HG03196 (cell line): ENCODE results near the gene RABAC1.

ENCODE experiments used
- ATAC-seq: cut with Tn5 transposase; IDR thresholded peaks from one replicate; pipeline ENCODE4 v1.9.1; 2021; ENCODE audit not compliant: unreplicated experiment

RABAC1 gene

DNA sequence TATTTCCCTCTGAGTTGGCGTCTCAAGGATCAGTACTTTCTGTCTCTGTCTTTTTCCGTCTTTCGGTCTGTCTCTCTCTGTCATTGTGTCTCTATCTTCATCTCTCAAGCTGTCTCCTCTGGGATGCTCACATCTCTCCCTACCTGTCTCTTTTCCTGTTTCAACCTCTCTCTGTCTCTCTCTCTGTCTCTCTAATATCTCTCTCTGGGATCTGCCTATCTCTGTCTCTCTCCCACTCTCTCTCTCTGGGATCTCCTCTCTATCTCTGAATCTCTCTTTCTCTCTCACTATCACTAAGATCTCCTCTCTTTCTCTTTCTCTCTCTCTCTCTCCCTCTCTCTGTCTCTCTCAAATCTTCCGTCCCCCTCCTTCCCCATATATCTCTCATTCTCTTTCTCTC is 30.9 kb upstream of the RABAC1 start:
- ATAC-seq, result no peak

DNA sequence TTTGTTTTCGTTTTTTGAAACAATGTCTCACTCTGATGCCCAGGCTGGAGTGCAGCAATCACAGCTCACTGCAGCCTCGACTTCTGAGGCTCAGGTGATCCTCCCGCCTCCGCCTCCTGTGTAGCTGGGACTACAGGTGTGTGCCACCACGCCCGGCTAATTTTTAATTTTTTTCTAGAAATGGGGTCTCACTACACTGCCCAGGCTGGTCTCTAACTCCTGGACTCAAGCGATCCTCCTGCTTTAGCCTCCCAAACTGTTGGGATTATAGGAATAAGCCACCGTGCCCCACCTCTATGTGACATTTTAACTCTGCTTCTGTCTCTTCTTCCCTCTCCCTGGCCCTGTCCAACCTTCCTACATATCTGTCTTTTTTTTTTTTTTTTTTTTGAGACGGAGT is 29.8 kb upstream of the RABAC1 start:
- no peak for ATAC-seq

DNA sequence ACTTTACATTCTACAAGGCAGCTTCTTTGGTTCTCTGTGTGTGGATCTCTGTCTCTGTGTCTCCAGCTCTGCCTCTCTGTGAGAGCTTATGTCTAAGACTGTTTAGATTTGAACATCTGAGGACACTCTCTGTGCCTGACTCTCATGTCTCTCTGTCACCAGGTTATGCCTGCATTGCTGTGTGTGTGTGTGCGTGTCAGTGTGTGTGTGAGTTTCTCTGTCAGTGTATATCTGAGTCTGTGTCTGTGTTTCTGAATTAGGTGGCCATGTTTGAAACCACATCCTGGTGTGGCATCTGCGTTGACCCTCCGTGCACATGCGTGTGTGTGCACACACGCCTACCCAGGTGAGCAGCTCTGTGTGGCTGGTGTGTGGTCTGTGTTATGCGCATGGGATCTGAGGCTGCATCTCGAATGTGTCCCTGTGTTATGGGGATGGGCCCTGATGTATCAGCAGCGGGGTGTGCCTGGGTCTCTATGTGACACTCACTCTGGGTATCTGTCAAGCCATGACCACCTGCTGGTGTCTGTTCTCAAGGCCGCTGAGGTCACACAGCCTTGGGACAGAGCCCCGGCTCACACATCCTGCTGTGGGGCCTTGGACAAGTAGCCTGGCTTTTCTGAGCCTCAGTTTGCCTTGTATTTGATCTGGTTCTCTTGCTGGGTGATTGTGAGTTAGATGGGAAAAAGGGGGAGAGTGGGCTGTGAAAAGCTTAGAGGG is 28.2 kb upstream of the RABAC1 start:
- no peak for ATAC-seq

DNA sequence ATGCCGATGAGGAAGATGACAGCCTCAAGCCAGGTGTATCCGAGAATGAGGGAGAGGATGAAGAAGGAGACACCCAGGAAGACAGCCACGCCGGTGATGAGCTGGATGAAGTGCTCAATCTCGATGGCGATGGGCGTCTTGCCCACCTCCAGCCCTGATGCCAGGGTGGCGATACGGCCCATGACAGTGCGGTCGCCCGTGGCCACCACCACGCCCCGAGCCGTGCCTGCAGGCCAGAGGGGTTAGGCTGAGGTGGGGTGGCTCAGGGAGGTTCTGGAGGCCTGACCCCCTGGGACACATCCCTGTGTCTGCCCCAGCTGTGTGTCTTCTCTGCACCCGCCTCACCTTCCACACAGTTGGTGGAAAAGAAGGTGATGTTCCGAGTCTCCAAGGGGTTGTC is 25.8 kb upstream of the RABAC1 start:
- ATAC-seq, result no peak

DNA sequence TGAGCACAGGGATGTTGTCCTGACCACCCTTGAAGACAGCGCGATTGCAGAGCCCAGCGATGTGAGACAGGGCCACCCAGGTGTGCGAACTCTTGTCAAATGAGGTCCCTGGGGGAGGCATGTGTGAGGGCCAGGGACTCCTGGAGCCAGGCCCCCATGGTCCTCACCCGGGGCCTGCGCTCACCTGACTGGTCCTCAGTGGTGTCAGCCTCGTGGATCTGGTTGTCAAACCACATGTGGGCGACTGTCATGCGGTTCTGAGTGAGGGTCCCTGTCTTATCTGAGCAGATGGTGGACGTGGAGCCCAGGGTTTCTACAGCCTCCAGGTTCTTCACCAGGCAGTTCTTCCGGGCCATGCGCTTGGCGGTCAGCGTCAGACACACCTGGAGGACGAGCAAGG is 22.6 kb upstream of the RABAC1 start:
- ATAC-seq, result no peak

DNA sequence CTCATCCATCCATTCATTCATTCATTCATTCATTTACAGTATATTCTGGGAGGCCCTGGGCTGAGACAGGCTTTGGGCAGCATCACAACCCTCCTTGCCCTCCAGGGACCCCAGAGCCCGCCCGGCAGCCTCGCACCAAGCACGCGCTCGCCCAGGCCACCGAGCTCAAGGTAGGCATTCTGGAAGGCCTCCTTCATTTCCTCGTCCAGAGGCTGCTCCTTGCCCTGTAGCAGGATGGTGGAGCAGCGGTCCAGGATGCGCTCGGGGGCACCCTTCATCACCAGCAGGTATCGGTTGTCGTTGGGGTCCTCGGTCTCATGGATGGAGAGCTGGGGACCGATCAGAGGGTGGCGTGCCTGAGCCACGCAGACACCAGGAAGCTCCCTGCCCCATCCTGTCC is 19.3 kb upstream of the RABAC1 start:
- no peak for ATAC-seq

DNA sequence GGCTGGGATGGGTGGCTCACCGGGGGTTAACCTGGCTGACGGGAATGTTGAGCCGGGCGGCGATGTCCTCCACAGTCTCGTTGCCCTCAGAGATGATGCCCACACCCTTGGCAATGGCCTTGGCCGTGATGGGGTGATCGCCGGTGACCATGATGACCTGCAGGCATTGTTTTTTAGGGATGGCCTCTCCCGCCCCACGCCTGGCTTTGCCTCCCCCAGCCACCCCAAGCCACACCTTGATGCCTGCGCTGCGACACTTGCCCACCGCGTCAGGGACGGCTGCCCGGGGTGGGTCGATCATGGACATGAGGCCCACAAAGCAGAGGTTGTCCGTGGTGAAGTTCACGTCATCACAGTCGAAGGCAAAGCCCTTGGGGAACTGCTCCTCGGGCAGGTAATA is 18.8 kb upstream of the RABAC1 start:
- no peak for ATAC-seq

DNA sequence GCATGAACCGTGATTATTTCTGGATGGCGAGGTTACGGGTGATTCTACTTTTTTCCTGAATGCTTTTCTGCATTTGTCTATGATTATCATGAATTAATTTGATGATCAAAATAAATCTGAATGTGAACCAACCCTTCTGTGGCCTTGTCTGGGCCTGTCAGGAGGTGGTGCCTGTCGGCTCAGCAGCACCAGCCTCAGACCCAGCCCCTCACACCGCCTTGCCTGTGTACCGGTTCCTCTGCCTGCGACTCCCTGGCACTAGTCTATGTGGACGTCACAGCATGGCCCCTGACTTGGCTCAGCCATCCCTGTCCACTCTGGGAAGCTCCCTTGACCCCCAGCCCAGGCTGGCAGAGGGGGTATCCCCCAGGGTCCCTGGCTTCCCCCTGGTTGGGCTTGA is 15.5 kb upstream of the RABAC1 start:
- no peak for ATAC-seq

DNA sequence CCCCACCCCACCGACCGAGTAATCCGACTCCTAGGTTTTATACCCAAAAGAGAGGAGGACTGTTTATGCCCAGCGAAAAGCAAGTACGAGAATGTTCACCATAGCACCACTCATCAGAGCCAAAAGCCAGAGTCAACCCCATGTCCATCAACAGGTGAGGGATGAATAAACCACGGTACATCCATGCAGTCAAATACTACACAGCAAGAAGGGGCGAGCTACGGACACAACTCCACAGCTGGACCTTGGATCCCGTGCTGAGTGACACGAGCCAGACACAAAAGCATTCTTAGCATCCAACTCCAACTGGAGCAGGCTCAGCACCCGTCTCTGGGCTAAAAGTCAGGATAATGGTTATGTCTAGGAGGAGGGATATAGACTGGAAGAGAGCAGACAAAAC is 12.2 kb upstream of the RABAC1 start:
- no peak for ATAC-seq

DNA sequence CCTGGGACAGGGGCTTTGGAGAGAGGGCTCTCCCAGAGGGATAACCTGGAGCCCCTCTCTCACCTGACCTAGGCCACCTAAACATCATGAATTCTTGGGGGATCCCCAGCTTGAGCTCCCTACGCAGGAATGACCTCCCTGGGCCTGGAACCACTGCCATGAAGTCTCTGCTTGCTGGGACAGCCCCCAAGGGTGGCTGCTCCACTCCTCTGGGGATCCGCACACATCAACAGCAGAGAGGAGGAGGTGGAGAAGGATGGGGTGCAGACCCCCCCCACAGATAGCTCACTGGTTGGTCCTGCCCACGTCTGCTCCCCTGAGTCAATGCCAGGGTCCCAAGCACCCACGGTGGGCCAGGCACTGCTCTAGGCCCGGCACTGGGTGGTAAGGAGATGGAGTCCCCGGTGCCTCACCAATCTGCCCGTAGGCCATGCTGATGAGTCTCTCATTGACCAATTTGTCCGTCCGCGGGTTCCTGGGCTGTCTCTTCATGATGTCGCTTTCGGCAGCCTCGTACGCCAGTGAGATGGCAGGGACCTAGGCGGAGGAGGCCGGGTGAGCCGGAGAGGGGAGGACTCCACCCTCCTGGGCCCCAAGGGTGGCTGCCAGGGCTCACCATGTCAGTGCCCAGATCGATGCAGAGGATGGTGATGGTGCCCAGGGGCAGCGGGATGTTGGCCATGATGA is 10.8 kb upstream of the RABAC1 start:
- no peak for ATAC-seq

DNA sequence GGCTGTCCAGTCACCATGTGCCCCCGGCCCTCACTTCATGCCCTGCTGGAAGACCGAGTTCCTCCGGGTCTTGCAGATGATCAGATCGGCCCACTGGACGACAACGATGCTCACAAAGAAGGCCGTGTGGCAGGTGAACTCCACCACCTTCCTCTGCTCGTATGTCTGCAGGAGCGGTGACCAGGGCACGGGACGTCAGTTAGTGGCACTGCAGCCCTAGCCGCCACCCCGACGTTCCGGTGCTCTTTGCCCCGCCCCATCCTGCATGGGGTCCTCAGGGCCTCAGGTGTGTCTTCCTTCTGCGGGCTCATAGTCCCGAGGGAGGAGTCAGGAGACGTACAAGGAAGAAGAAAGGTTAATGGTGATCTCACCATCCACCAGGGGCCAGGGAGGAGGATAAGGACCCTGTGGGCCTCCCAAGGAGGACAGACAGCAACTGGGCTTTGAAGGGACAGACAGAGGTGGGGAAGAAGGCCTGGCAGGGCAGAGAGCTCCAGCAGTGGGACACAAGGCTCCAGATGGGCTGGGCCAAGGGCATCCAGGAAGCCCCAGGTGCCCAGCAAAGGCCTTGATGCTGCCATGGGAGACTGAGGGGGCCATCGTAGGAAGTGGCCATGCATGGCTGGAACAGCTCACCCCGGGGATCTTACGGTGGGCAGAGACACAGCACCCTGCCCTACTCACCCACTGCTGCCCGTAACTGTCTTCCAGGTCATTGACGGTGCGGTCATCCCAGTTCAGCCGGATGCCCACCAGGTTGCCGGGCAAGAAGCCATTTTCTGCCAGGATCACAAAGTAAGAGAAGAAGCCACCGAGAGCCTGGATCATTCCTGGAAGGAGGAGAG is 9.9 kb upstream of the RABAC1 start:
- ATAC-seq, result no peak

DNA sequence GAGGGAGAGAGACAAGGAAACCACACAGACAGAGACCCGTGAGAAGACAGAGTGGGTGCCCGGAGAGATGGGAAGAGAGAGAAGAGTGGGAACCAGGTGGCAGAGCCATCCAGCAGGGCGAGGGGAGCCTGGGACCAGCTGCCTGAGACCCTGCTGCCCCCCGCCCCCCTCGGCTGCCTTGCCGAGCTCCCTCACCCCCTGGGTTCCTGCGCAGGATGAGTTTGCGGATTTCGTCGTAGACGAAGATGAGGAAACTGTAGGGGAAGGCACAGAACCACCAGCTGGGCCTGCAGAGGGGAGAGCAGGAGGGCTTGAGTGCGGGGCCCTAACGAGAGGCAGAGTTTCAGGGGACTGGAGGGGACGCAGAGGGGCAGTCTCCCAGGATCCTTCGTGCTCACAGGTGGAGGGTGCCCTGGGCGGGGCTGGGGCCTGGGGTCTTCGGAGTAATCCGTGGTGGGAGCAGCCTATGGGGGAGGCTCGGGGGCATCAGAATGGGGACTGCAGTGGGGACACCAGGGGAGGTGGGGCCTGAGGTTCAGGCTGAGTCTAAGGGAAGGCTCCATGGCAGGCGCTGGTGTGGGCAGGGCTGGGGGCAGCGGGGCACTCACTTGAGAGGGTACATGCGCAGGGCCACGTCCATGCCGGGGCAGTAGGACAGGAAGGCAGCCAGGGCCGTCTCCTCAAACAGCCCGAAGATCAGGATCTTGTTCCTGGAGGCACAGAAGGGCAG is 8.1 kb upstream of the RABAC1 start:
- no peak for ATAC-seq

DNA sequence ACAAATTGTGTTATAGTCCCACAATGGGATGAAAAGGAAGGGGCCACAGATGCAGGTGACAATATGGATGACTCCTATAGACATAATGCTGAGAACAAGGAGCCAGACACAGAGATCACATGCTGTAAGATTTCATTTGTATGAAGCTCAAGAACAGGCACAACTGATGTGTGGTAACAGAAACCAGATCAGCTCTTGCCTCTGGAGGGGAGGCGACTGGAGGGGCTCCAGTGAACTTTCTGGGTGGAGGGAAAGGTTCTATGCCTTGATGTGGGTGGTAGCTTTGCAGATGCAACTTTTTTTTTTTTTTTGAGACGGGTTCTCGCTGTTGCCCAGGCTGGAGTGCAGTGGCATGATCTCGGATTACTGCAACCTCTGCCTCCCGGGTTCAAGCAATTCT is 6.0 kb upstream of the RABAC1 start:
- no peak for ATAC-seq

DNA sequence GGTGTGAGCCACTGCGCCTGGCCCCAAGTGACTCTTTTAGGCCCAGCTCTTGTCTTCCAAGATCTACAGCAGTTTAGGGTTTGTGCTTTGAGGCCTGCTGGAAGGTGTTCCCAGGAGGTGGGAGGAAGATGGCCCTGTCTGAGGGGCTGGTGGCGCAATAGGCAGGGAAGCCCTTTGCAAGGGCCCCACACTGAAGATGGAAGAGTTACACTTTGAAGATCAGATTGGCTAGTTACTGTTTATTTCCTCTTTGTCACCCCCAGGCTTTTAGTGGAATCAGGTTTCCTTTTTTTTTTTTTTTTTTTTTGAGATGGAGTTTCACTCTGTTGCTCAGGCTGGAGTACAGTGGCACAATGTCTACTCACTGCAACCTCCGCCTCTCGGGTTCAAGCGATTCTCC is 1.9 kb upstream of the RABAC1 start:
- no peak for ATAC-seq

DNA sequence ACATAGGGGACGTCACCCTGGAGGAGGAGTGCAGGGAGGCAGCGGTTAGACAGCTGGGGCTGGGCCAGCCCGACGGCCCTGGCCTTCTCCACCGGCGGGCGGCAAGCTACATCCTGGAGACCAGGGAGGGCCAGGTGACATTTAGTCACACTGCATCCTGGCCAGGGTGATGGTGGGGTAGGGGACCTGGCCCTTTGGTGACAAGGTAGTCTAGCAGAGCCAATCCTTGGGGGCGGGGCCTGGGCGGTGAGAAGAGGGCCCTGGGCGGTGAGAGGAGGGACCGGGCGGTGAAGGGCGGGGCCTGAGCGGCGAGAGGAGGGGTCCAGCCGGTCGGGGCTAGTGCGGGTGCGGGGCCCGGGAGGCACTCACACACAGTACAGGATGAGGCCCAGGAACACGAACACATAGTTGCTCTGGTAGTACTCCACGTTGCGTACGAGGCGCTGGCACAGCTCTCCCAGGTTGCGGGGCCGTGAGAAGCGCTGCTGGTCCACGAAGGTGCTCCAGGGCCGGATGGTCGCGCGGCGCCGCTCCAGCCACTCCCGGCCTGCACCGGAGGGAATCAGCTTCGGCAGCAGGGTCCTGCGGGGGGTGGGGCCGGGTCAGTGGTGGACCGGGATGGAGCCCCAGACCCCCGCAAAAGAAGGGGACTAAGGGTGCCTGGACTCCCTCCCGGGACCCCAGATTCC is 610 bp downstream of the RABAC1 start:
- ATAC-seq, result peak; percentile 51

DNA sequence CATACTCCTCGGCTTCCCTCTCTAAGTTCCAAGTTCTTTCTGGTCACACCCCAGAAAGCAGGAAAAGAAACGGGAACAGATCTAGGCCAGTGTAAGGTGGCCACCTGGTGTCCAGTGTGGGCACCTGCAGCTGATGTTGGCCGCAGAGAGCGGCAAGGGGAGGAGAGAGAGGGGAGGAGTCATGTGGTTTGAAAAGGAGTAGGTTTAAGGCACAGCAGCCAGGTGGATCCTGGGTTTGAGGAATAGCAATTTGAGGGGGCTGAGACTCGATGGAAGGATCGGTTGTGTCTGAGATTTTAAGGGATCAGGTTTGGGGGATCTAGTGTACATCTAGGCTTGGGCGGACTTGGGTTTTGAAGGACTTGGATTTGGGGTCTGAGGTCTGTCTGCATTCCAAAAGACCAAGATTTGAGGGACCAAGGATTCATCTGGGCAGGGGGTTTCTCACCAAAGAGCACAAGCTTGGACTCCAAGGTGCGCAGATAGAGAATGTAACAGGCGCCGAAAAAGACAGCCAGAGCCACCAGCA is 1.2 kb downstream of the RABAC1 start:
- no peak for ATAC-seq

DNA sequence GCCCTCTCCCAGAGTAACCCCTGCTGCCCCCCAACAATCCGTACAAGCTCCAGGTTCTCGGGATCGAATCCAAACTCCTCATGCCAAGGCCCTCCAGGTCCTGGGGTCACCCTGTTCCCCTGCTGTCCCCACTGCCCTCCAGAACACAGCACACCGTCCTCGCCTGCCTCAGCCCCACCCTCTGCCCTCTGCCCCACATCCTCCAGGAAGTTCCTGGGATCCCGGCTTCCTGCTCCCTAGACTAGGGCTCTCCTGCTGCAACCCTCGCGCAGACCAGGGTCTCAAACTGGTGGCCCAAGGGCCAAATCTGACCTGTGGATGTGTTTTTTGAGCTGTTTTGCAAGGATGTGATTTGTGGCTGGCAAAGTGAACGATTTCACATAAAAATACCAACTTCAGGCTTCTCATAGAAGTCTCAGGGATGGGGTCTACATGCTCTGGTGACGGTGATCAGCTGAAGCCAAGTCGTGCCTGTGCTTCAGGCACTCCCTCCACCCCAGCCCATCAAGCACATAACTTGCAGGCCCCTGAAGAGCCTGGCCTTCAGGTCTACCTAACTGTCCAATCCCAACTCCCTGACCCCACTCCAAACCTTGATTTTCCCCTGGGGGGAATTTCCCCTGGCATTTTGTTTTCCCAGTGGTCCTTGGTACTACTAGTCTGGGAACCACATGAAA is 1.8 kb downstream of the RABAC1 start:
- ATAC-seq, result no peak

DNA sequence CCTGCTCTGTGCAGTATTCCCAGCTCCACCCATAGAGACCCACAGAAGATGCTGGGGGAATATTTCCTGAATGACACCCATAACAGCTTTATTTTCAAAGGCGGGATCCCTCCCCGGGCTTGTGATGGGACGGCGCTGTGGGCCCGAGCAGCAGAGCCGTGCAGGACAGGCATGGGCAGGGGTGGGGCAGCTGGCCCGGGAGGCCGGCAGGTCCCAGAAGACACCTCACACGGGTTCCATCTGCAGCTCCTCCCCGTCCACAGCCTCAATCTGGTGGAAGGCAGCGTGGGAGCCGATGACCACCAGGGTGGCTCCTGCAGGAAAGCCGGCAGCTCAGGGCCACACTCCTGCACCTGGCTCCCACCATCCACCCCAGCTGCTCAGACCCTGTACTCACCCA is 2.5 kb downstream of the RABAC1 start:
- no peak for ATAC-seq

DNA sequence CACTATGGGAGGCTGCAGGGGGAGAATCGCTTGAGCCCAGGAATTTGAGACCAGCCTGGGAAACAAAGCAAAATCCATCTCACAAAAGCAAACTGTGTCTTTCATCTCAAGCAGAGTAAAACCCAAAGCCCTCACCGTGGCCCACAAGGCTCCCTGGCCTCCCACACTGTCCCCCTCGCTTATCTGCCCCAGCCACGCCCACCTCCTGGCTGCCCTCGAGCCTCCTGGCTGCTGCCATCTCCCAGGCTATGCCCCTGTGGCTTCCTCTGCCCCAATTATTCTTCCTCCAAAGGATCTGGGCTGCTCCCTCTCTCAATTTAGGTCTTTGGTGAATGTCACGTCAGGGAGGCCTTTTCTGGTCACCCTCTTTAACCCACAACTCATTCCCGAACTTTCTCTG is 3.6 kb downstream of the RABAC1 start:
- no peak for ATAC-seq

DNA sequence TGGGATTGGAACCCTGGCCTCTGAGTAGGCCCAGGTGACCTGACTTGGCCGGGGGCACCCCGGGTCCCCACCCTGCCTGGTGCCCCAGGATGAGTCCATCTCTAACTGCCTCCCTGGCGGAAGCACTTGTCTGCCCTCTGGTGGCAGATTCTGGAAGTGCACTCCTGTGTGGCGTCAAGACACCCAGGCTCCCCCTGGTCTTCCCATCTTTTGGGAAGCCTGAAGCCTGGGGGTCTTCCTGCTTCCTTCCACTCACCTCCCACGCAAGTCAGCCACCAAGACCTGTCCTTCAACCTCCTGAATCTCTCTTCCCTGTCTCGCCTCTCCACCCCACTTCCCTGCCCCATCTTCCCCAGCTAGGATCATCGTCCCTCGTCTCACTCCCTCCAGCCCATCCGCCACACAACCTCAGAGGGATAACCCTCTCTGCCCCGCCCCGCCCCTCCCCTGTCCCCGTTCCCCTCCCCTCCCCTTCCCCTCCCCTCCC is 7.4 kb downstream of the RABAC1 start:
- no peak for ATAC-seq
